ENCODE data around the gene SVIL.
"Not testable (repeated sequence)": the region's sequence is repeated elsewhere in the genome, so short reads cannot be mapped to it uniquely, and the experiment has no call there.

Gene SVIL

GRCh38 chr10:29486433-29486832 lies 148.3 kb downstream of the SVIL start:
- H3K9me3 ChIP-seq (ENCODE audit: insufficient read depth, low read length), result no peaks in the 10 kb centered on the region
- no peaks in the 10 kb centered on the region for H3K27me3 ChIP-seq (ENCODE audit: insufficient read depth, insufficient read length)
- DNase-seq (ENCODE audit: low read depth, low spot score), result no peak
- H3K4me1 ChIP-seq (ENCODE audit: insufficient read depth, insufficient read length), result peaks cover 3% of the 10 kb centered on the region
- no peak overlapping the region for H3K4me3 ChIP-seq (ENCODE audit: insufficient read length, low read depth)
- H3K9ac ChIP-seq (ENCODE audit: insufficient read length, low read depth), result no peak overlapping the region
- no peak for TF ChIP-seq ZNF274 (IDR thresholded peaks at IDR 0.05; ENCODE audit: low read depth, low read length)
- TF ChIP-seq SUZ12 (IDR thresholded peaks at IDR 0.05; ENCODE audit: extremely low read depth, insufficient read depth, insufficient read length), result no peak
- no peak for TF ChIP-seq YY1 (IDR thresholded peaks at IDR 0.05; ENCODE audit: insufficient read depth, insufficient read length)
- peaks cover 81% of the 10 kb centered on the region for H3K36me3 ChIP-seq (ENCODE audit: insufficient read depth, insufficient read length, low read length)

DNA sequence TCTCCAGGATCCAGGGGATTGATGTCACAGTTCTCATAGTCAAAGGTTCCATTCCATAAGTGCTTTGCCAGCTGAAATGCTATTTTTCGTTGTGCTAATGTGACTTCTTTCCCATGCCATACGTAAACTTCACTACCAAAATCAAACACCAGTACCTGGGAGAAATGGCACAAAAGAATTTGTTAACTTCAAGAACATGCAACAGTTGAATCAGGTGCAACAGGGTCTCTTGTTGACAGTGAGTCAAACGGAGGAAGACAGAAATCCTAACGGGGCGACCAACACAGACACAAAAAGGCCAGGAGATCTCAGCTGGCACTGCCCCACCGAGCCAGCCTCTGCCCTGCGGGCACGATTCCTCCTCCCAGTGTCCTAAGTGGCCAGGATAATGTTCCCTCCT lies 150.1 kb downstream of the SVIL start:
- H3K9ac ChIP-seq (ENCODE audit: insufficient read length, low read depth); H3K4me1 ChIP-seq (ENCODE audit: insufficient read depth, insufficient read length); H3K4me3 ChIP-seq (ENCODE audit: insufficient read length, low read depth); H3K9me3 ChIP-seq (ENCODE audit: insufficient read depth, low read length); DNase-seq (ENCODE audit: low read depth, low spot score); H3K27me3 ChIP-seq (ENCODE audit: insufficient read depth, insufficient read length): not testable (repeated sequence)
- H3K36me3 ChIP-seq (ENCODE audit: insufficient read depth, insufficient read length, low read length), result peaks cover 84% of the 10 kb centered on the region

GRCh38 chr10:29482591-29483431 lies 152.0 kb downstream of the SVIL start:
- no peak for DNase-seq (ENCODE audit: low read depth, low spot score)
- Histone ChIP-seq H3K4me3 (ENCODE audit: insufficient read length, low read depth) (no peak overlapping the region), H3K27me3 (ENCODE audit: insufficient read depth, insufficient read length) (no peaks in the 10 kb centered on the region), H3K4me1 (ENCODE audit: insufficient read depth, insufficient read length) (no peaks in the 10 kb centered on the region), H3K9me3 (ENCODE audit: insufficient read depth, low read length) (no peaks in the 10 kb centered on the region), H3K9ac (ENCODE audit: insufficient read length, low read depth) (no peak overlapping the region), H3K36me3 (ENCODE audit: insufficient read depth, insufficient read length, low read length) (peaks cover 83% of the 10 kb centered on the region)
- TF ChIP-seq ZNF274 (IDR thresholded peaks at IDR 0.05; ENCODE audit: low read depth, low read length) (no peak), SUZ12 (IDR thresholded peaks at IDR 0.05; ENCODE audit: extremely low read depth, insufficient read depth, insufficient read length) (no peak), YY1 (IDR thresholded peaks at IDR 0.05; ENCODE audit: insufficient read depth, insufficient read length) (no peak)

- Histone ChIP-seq H3K4me3 (ENCODE audit: insufficient read length, low read depth) (no peak overlapping the region), H3K27me3 (ENCODE audit: insufficient read depth, insufficient read length) (no peaks in the 10 kb centered on the region), H3K9ac (ENCODE audit: insufficient read length, low read depth) (no peak overlapping the region), H3K36me3 (ENCODE audit: insufficient read depth, insufficient read length, low read length) (peaks cover 83% of the 10 kb centered on the region), H3K4me1 (ENCODE audit: insufficient read depth, insufficient read length) (no peaks in the 10 kb centered on the region), H3K9me3 (ENCODE audit: insufficient read depth, low read length) (no peaks in the 10 kb centered on the region)
- no peak for DNase-seq (ENCODE audit: low read depth, low spot score)
- TF ChIP-seq ZNF274 (IDR thresholded peaks at IDR 0.05; ENCODE audit: low read depth, low read length), result no peak
- TF ChIP-seq YY1 (IDR thresholded peaks at IDR 0.05; ENCODE audit: insufficient read depth, insufficient read length), result no peak
- TF ChIP-seq SUZ12 (IDR thresholded peaks at IDR 0.05; ENCODE audit: extremely low read depth, insufficient read depth, insufficient read length), result no peak
Measured at GRCh38 chr10:29481906-29482440, 152.8 kb downstream of the SVIL start.

DNA sequence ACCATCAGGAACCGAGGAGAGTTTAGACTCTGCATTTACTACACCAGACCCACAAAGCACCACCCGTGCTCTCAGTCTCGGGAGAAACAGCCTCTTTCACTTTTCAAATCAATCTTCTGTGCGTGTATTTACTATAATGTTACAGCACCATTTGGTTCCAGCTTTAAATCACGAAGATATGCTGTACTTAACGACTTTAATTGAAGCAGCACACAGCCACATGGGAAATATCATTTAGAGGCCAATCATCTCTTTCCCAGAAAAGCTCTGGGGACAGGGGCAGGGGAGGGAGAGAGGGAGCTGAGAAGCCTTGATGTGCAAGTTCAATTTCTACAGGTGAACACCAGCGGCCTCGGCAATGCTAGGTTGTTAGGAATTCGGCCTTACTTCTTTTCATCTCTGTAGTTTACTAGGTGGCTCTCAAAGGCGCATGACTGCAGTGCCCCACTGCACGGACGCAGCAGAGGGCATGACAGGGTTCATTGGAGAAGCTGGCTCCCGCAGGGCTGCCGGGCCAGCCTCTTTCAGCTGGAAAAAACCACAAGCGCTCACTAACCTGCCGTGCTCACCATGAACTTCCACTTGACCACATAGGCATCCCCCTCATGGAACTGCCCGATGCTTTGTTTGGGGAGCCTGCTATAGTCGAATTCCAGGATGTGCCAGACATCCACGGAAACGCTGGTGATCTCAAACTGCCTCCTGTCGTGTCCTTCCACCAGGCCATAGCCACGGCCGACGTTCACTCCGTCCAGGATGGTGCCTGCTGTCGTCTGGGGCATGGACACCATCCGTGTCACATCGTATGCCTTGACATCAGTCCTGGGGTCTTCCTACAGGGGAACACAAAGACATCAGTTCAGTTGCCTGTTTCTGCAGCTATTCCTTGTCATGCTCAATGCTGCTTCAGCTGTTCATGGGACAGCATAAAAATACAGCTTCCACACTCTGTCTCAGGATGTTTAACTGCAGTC lies 154.5 kb downstream of the SVIL start:
- no peak for DNase-seq (ENCODE audit: low read depth, low spot score)
- no peaks in the 10 kb centered on the region for H3K9me3 ChIP-seq (ENCODE audit: insufficient read depth, low read length)
- no peaks in the 10 kb centered on the region for H3K4me1 ChIP-seq (ENCODE audit: insufficient read depth, insufficient read length)
- H3K9ac ChIP-seq (ENCODE audit: insufficient read length, low read depth), result no peak overlapping the region
- H3K36me3 ChIP-seq (ENCODE audit: insufficient read depth, insufficient read length, low read length), result peaks cover 79% of the 10 kb centered on the region
- TF ChIP-seq ZNF274 (IDR thresholded peaks at IDR 0.05; ENCODE audit: low read depth, low read length) (no peak), SUZ12 (IDR thresholded peaks at IDR 0.05; ENCODE audit: extremely low read depth, insufficient read depth, insufficient read length) (no peak), YY1 (IDR thresholded peaks at IDR 0.05; ENCODE audit: insufficient read depth, insufficient read length) (no peak)
- no peaks in the 10 kb centered on the region for H3K27me3 ChIP-seq (ENCODE audit: insufficient read depth, insufficient read length)
- no peak overlapping the region for H3K4me3 ChIP-seq (ENCODE audit: insufficient read length, low read depth)

DNA sequence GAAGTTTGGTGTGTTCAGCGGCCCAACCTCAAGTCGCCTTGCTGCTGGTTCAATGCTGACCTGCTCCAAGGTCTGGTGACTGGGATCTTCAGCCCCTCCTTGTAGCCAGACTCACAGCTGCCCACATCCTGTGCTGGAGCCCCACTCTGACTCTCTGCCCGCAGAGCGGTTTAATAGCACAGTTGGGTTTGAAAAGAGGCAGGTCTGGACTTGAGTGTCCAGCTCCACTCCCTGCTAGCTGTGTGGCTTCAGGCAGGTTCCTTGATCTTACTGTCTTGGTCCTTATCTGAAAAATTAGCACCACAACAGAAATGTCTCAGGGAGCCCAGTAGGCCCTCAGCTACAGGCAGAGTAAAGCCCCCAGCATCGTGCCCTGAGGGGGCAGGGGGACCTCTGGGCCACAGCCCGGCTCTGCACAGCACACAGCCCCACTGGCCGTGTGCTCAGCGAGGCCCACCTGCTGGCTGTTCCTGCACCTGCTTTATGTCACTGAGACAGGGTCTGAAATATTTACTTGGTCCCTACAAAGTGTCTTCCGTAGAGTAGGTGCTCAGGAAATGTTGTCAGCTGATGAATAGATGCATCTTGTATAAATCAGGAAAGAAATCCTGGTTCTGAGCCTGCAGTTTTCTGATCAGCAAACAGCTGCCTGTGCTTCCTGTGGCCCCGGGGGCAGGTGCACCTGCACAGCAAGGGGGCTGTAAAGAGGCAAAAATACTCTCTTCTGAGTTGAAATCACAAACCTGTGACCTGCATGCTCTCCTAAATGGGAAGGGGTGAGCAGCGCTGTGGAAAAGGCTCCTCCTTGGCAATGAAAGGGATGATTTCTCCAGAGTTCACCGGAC lies 155.5 kb downstream of the SVIL start:
- Histone ChIP-seq H3K9ac (ENCODE audit: insufficient read length, low read depth) (no peak overlapping the region), H3K27me3 (ENCODE audit: insufficient read depth, insufficient read length) (no peaks in the 10 kb centered on the region), H3K36me3 (ENCODE audit: insufficient read depth, insufficient read length, low read length) (peaks cover 76% of the 10 kb centered on the region), H3K9me3 (ENCODE audit: insufficient read depth, low read length) (no peaks in the 10 kb centered on the region), H3K4me3 (ENCODE audit: insufficient read length, low read depth) (no peak overlapping the region), H3K4me1 (ENCODE audit: insufficient read depth, insufficient read length) (no peaks in the 10 kb centered on the region)
- DNase-seq (ENCODE audit: low read depth, low spot score), result no peak
- TF ChIP-seq ZNF274 (IDR thresholded peaks at IDR 0.05; ENCODE audit: low read depth, low read length), result no peak
- TF ChIP-seq YY1 (IDR thresholded peaks at IDR 0.05; ENCODE audit: insufficient read depth, insufficient read length), result no peak
